Stromal cell of bone marrow (primary cell): ENCODE data around the gene HYAL1.

Experiments
- DNase-seq: peaks from one replicate; pipeline ENCODE4 v3.0.0-alpha.2; 2012; ENCODE audit warnings: low read depth

The HYAL1 gene, protein sequence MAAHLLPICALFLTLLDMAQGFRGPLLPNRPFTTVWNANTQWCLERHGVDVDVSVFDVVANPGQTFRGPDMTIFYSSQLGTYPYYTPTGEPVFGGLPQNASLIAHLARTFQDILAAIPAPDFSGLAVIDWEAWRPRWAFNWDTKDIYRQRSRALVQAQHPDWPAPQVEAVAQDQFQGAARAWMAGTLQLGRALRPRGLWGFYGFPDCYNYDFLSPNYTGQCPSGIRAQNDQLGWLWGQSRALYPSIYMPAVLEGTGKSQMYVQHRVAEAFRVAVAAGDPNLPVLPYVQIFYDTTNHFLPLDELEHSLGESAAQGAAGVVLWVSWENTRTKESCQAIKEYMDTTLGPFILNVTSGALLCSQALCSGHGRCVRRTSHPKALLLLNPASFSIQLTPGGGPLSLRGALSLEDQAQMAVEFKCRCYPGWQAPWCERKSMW

DNA sequence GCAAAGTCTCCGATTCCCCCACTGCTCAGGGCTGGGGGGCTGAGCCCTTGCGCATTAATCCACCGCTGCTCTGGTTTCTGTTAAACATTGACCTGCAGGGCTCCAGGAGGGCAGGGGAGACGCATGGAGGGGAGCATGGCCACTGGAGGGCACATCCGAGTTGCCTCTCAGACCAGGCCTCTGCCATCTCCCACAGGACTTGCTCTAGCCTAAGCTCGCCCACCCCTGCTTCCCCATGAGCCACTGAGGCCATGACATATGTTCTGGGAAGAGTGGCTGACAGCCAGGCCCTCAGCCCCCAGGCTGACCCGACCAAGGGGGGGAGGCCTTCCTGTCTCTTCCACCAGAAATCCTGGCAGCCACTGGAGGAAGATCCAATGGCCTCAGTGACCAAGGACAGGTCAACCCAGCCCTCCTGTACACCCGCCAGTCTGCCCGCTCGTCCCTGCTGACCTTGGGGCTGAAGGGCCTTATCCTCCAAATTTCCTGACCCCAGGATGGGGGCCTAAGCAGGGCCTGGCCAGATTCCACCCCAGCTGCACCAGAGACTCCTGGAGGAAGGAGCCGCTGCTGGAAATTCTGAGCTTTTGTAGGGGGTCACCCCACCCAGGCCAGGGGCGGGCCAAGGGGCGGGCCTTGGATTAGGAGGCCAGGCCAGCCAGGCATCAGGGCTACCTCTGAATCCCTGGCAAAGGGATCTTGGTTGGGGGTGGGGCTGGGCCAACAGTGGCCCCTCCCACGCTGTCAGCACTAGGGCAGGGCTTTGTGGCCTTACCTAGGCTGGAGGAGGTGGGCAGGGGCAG is at the start of gene HYAL1:
Gene HYAL1, minus strand, starts transcription at position 562 of the 803 bp plus-strand sequence. CDS start 618 bp downstream, outside the sequence.
- DNase-seq: no peak

DNA sequence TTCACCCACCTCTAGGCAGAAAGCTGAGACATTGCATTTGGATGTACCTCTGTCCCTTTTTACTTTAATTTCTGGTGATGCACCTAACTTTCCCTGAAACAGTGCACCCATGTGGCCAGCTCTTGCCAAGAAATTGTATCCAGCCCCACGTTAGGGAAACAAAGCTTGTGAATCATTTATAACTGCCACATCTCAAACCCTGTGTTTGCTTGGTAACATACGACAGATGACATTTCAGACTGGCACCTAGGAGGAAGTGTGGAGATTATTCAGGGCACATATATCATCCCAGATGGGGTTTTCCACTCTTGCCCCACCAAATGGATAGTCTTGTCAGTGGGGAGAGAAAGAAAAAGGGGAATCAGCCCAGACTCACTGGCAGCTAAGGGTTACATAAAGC is 49.4 kb upstream of the HYAL1 start:
- DNase-seq: no peak

DNA sequence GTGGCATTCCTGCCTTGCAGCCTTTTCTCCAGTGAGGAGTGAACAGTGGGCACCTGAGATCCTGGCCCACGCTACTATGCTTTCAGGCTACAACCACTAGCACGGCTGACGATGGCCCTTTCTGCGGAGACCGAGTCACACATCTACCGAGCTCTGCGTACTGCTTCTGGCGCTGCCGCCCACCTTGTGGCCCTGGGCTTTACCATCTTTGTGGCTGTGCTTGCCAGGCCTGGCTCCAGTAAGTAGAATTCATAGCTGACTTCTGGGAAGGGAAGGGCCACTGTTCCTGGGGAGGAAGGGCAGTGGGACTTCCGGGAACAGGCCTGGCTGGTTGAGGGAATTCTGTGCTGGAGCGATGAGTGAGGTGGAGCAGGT is 47.9 kb upstream of the HYAL1 start:
- no peak for DNase-seq

DNA sequence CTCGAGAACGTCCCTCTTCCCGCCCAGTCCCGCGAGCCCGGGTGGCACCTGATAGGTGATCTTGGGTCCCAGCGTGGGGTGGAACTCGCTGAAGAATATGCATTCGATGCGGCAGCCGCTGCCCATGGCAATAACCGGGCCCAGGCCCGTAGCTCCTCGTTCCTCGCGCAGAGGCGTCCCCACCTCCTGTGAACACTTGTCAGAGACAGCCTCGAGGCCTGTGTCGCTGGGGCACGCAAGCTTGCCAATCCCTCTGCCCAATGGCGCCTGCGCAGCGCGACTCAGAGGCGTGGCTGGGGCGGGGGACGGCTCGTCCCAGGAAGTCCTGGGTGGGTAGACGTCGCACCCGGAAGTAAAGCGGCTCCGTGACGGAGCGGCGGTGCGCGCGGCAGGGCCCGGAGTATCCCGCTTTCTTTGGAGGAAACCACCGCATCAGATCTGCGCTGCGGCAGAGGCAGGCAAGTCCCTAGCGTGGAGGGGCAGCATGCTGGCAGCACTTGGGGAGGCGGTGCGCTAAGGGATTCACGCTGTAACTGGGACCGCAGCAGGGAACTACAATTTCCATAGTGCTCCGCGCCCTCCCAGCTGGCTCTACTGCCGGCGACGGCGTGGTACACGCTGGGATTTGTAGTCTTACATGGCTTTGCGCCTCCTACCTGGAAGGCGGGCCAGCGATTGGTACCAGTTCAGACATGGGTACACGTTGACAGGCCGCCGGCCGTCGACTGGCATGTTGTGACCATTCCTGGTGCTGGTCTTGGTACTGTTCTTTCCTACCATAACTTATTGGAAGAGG is 47.4 kb upstream of the HYAL1 start, which contains the start of the genes CYB561D2 and NPRL2:
Gene CYB561D2, plus strand, starts transcription at position 336 of the 796 bp plus-strand sequence. CDS start 572 bp downstream, outside the sequence.
Gene NPRL2, minus strand, starts transcription at position 249 of the 796 bp plus-strand sequence. Its CDS starts 123 bp downstream, at position 126.
- peak; percentile 87 for DNase-seq

DNA sequence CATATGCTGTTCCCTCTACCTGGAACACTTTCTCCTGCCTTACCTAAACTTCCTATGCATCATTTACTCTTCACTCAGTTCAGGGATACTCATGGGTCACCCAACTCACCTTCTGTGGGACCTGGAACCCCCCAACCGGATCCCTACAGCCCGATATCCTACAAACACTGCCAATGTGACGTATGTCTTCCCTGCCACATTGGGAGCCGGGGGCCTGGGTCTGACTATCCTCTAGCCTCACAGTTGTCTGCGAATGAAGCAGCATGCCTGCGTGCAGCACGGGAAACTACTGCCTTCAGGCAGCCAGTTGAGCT is 46.8 kb upstream of the HYAL1 start:
- no peak for DNase-seq

DNA sequence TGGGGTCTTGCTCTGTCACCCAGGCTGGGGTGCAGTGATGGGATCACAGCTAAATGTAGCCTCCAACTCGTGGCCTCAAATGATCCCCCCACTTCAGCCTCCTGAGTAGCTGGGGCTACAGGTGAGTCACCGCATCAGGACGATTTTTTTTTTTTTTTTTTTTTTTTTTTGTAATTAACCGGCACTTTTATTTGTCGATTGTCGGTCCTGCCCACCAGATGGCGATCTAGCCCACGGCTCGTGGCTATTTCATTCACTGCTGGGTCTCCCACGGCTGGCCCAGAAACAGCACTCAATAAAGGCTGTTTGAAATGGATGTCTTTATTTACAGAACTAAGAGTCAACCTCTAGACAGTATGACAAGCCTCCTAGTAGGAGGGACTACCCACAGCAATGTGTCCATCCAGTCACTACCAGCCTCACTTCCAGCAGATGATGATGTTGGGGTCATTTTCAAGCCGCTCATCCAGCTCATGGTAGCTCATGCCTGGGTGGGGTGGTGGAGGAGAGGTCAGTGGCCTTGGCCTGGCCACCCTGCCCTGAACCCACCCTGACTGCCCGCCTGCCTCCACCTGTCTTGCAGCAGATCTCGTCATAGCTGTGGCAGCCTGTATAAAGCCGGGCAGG is 43.9 kb upstream of the HYAL1 start:
- DNase-seq: no peak

DNA sequence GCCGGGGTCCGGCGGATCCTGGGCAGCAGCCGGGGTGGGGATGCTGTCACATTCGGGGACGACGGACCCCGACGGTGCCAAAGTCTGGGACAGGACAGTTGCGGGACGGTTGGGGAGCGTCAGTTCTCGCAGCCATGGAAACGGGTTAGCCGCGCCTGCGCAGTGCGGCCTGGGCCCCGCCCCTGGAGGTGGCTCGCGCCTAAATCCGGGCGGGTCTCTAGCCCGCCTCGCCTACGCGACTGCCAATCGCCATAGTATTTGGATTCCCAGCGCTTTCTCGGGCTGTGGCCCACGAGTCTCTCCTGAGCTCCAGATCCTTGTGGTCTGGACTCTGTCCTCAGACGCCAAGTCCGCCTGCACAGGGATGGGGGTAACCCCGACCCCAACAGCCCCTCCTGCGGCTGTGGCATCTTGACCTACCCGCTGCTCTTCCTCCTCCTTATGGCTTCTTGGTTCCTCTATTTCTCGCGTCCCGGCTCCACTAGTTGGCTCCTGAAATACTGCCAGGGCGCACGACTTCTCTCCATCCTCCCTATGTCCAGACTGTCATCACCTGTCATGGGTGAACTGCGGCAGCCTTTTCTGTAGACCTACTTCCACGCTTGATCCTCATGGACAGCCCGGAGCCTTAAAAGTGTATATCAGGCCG is 42.3 kb upstream of the HYAL1 start, which contains the start of gene ZMYND10:
Gene ZMYND10, minus strand, starts transcription at position 147 of the 649 bp plus-strand sequence. CDS start 153 bp downstream, outside the sequence.
- no peak for DNase-seq

DNA sequence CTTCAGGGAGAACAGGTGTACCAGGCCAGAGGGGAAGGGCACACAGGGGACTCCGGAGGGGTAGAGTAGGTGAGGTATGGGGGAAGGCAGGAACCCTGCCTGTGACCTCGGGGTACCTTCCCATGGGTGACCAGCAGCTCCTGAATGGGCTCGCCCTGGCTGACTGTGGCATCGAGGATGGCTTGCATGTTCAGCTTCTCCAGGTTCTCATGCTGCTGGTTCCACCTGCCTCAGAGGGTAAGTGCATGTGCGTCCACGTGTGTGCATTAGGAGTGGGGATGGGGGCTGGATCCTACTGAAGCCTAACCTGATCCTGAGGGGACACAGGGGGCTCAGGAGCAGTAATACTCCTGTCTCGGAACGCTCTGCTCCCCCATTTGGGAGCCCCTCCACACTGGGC is 41.6 kb upstream of the HYAL1 start:
- no peak for DNase-seq

DNA sequence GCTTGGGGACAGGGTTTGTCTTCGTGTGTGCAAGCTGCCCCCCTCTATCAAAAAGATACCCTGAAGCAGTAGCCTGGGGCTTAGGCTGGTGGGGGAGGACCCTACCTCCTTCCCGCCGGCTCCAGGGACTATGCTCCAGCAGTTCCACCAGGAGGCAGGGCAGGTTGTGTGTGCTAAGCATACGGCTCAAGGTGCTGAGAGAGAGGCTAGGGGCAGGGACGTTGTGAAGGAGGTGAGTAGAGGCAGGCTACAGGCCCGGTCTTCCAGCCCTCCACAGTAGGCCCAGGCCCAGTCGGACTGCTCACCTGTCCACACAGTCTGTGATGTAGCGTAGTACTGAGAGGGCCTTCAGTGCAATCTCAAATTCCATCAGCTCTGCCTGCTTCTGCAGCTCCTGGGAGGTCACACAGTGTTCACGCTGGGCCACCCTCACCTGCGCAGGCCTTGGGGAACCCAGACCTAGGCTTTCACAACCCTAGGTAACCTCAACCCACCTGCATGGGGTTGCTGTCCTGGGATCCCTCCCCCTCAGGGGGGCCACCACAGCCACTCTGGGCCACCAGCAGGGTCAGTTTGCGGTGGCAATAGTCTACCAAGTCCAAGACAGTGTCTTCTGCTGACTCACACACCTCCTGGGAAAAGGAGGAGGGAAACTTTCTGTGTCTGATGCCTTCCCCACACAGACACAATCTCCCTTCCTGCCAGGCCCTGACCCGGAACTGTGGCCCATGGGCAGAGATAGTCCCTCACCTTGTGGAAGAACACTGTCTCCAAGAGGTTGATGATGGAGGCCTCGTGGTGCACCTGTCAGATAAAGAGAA is 39.6 kb upstream of the HYAL1 start:
- DNase-seq: no peak

DNA sequence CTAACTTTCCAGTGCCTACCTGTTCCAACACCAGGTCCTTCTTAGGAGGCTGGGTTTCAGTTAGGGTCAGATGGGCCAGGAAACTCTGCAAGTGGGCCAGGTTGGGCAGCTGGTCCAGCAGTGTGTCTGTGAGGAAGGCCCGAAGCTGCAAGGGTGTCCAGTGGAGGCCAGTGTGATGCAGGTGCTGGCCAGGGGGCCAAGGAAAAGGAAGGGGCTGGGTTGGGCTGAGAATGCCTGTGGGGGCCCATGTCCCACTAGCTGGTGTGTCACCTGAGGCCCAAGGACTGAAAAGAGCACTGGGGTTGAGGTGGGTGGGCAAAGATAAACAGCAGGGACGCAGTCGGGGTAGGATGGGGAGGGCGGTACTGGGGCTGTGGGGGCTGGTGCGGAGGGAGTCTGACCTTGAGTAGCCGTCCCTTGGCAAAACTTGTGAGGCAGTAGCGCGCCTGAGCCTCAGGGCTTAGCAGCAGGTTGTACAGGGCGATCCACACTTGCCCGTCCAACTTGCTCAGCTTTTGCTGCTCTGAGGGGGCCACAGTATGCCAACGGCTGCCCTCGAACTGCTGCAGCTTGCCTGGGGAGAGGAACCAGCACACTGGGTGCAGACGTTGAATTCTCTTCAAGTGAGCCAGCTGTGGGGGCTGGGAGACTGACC is 38.7 kb upstream of the HYAL1 start:
- DNase-seq: no peak

DNA sequence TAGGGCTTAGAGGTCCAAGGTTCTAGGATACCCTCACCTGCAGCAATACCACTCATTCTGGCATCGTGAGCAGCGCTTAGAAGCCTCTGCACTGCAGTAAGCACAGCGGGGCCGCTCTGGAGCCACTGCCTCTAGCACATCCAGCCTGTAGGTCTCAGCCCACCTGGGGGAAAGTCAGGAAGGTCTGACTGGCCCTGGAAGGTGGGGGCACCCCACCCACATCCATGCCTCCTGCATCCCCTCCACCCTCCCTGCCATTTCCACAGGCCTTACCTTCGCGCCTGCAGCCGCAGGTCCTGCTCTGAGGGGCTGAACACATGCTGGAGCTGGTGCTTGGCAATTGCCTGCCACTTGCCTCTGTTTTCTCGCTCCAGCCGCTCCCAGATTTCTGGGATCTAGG is 38.2 kb upstream of the HYAL1 start:
- no peak for DNase-seq

DNA sequence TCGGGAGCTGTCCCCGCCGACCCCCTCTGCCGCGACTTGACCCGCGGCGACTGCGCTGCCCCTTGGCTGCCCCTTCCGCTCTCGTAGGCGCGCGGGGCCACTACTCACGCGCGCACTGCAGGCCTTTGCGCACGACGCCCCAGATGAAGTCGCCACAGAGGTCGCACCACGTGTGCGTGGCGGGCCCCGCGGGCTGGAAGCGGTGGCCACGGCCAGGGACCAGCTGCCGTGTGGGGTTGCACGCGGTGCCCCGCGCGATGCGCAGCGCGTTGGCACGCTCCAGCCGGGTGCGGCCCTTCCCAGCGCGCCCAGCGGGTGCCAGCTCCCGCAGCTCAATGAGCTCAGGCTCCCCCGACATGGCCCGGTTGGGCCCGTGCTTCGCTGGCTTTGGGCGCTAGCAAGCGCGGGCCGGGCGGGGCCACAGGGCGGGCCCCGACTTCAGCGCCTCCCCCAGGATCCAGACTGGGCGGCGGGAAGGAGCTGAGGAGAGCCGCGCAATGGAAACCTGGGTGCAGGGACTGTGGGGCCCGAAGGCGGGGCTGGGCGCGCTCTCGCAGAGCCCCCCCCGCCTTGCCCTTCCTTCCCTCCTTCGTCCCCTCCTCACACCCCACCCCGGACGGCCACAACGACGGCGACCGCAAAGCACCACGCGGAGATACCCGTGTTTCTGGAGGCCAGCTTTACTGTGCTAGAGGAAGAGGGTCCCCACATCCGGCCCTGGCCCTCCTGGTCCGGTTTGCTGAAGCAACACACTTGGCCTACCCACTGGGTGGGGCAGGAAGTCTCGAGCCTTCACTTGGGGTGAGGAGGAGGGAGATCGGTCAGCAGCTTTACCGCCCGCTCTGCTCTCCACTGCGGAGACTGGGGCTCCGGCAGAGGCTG is 37.3 kb upstream of the HYAL1 start, which contains the start of gene RASSF1:
Gene RASSF1, minus strand, starts transcription at position 389 of the 882 bp plus-strand sequence. Its CDS starts 31 bp downstream, at position 358.
- no peak for DNase-seq

DNA sequence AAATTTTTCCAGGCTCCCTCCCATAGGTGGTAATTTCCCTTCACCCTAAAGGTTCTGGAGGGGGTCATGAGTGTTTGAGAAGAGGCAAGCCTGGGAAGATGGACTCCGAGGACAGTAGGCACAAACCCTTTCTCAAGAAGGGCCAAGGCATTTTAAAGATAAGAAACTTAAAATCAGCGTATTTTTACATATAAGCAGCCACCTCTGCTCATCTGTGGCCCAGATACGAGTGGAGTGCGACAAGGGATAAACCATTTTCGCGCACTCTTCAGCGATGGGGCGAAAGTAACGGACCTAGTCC is 36.7 kb upstream of the HYAL1 start:
- no peak for DNase-seq

DNA sequence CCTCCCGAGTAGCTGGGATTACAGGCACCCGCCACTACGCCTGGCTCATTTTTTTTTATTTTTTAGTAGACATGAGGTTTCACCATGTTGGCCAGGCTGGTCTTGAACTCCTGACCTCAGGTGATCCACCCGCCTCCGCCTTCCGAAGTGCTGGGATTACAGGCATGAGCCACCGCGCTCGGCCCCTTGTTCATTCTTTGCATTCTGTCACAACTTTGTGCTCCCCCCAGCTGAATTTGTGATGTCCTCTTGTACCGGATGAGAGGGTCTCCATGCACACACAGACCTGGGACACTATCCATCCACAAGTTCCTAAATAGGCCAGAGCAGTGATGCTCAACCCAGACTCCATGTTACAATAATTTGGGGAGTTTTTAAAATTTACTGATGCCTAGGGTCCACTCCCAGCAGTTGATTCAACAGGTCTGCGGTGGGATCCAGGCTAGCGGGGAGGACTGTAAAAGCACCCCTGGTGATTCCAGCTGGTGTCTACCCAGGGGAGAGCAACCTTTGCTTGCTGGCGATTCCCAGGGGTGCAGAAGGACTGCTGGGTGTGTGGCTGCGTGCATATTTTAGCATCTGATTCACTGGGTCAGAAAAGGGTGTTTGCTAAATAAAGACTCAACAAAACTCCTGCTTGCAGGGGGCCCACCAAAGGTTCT is 36.2 kb upstream of the HYAL1 start:
- DNase-seq: no peak

DNA sequence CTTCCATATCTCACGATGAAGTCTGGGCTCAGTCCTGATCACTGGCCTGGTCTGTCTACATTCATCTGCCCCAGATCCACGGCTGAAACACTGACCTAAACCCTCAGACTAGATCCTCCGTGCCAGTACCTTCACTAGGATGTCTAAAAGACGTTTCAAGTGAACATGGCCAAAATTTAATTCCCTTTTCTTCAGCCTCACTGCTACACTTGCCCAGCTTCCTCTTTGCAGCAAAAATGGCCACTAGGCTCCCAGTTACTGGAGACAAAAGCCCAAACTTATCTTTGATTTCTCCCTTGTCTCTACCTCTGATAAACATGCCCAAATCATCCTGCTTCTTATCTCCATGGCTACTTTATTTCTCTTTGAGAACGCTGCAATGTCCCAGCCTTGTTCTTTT is 35.6 kb upstream of the HYAL1 start:
- DNase-seq: no peak

DNA sequence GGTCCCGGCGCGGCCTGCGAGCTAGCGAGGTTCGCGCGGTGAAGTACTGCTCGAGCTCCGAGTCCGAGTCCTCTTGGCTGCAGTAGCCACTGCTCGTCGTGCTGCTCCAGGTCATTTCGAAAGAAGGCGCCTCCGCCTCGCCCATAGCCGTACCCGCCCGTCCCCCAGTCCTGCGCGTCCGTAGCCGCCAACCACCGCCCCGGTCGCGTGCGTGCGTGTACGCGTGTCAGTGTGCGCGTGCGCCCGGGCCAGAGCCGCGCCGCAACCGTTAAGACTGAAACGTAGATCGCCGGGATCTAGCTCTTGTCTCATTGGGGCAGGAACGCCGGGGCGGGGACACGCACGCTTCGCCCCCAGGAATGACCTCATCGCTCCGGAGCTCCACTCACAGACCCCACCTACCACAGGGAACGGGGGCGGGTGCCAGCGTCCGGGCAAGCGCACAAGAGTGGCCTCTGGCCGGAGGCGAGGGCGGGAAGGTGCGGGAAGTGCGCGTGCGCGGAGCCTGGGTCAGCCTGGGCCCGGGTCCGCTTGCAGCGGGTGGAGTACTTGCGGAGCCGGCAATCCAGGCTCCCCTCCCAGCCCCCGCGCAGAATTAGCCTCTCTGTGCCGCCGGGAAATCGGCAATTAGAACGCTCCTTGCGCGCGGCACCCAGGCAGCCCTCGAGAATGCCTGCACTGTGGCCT is 33.9 kb upstream of the HYAL1 start:
- peak; percentile 99 for DNase-seq

DNA sequence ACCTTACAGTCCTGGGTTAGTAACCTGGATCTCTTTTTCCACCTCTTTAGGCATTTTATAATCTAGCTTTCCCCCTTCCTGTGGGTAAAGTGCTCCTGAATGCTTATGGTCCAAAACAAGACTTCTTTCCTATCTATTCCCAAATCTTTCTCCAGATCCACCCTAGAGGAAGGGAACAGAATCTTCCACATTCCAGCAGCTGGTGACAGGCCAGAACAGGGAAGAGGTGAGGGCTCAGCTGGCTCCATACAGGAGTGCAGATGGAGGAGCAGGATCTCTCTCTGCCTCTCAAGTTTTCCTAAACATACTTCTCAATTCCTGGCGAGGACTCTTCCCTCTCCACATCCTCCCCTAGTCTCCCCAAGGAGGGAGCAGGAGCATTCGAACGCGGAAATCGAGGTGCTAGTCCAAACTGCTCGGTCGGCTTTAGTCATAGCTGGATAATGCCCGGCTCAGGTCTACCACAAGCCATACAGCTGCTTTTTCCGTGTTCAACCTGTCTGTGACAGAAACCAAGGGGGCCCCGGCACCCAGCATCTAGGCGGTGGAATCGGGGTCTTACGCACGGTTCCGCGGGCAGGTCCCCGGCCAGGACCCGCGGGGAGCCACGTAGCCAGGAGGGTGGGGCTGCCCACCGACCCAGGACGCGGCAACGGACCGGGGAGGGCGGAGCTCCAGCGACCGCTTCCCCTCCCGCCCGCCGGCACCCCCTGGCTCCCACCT is 33.2 kb upstream of the HYAL1 start:
- no peak for DNase-seq
